Activated CD4-positive, alpha-beta T cell treated with anti-CD3 and anti-CD28 coated beads for 4 hours (primary cell): ENCODE data around the gene UBE2J1.

ENCODE experiments used
- DNase-seq, 2 donors: peaks; one replicate each; pipeline ENCODE4 v3.0.0-alpha.2; 2020

UBE2J1 gene

GRCh38 chr6:89361171-89361570, 8.6 kb upstream of the UBE2J1 start:
- DNase-seq = no peak

- no peak for DNase-seq
Observed at GRCh38 chr6:89360415-89360999, 8.0 kb upstream of the UBE2J1 start.

GRCh38 chr6:89359561-89359960, 7.0 kb upstream of the UBE2J1 start:
- no peak for DNase-seq

GRCh38 chr6:89357390-89357789, 4.9 kb upstream of the UBE2J1 start:
- peak in 1 of 2 donors; percentile 11 for DNase-seq

- DNase-seq = no peak
Observed at GRCh38 chr6:89356642-89357170, 4.2 kb upstream of the UBE2J1 start.

- DNase-seq = no peak
Observed at GRCh38 chr6:89355511-89356194, 3.1 kb upstream of the UBE2J1 start.

- no peak for DNase-seq
Observed at GRCh38 chr6:89353702-89354392, 1.3 kb upstream of the UBE2J1 start.

GRCh38 chr6:89353118-89353556, 615 bp upstream of the UBE2J1 start:
- no peak for DNase-seq

GRCh38 chr6:89351671-89352277, 748 bp downstream of the UBE2J1 start:
- DNase-seq = no peak

GRCh38 chr6:89350281-89350966, 2.1 kb downstream of the UBE2J1 start:
- no peak for DNase-seq

- no peak for DNase-seq
Observed at GRCh38 chr6:89348372-89348771, 4.2 kb downstream of the UBE2J1 start.

GRCh38 chr6:89347825-89348224, 4.7 kb downstream of the UBE2J1 start:
- DNase-seq = no peak

- no peak for DNase-seq
Observed at GRCh38 chr6:89346433-89346832, 6.1 kb downstream of the UBE2J1 start.

GRCh38 chr6:89339565-89339964, 13.0 kb downstream of the UBE2J1 start:
- no peak for DNase-seq

- no peak for DNase-seq
Observed at GRCh38 chr6:89335164-89335563, 17.4 kb downstream of the UBE2J1 start.

- DNase-seq = no peak
Observed at GRCh38 chr6:89330910-89331309, 21.6 kb downstream of the UBE2J1 start.

GRCh38 chr6:89328976-89329375, 23.5 kb downstream of the UBE2J1 start:
- DNase-seq = no peak

GRCh38 chr6:89324304-89324703, 28.2 kb downstream of the UBE2J1 start:
- no peak for DNase-seq

GRCh38 chr6:89323511-89323971, 29.0 kb downstream of the UBE2J1 start:
- DNase-seq = no peak

GRCh38 chr6:89321131-89321970, 31.2 kb downstream of the UBE2J1 start:
- DNase-seq = no peak

GRCh38 chr6:89320012-89320559, 32.4 kb downstream of the UBE2J1 start:
- DNase-seq = no peak
